HG02885 (cell line): Measurements from ENCODE around the gene ZP3.
"Not testable (repeated sequence)": the region's sequence is repeated elsewhere in the genome, so short reads cannot be mapped to it uniquely, and the experiment has no call there.

Experiments used
- ATAC-seq: cut with Tn5 transposase; IDR thresholded peaks from one replicate; pipeline ENCODE4 v1.9.1; 2021; ENCODE audit warnings: mild to moderate bottlenecking; ENCODE audit not compliant: unreplicated experiment, poor library complexity

The ZP3 gene

GRCh38 chr7:76439120-76439888 is 14.6 kb downstream of the ZP3 start:
- not testable (repeated sequence) for ATAC-seq

DNA sequence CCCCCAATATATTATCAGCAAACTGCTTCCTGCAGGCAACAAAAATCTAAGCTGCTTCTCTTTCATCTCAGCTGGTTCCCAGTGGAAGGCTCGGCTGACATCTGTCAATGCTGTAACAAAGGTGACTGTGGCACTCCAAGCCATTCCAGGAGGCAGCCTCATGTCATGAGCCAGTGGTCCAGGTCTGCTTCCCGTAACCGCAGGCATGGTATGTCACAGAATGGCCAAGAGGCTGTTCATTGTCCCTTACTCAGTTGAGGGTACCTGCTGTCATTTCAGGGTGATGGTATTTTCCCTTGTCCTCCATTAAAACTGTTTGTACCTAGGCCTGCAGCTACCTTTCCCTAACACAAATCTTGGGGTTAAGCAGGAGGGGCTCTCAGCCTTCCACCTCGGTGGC is 15.7 kb downstream of the ZP3 start:
- ATAC-seq, result not testable (repeated sequence)

- ATAC-seq, result peak; percentile 66
These were observed 17.0 kb downstream of the ZP3 start for GRCh38 chr7:76441792-76442191.

GRCh38 chr7:76442664-76443446 is 18.1 kb downstream of the ZP3 start:
- not testable (repeated sequence) for ATAC-seq

DNA sequence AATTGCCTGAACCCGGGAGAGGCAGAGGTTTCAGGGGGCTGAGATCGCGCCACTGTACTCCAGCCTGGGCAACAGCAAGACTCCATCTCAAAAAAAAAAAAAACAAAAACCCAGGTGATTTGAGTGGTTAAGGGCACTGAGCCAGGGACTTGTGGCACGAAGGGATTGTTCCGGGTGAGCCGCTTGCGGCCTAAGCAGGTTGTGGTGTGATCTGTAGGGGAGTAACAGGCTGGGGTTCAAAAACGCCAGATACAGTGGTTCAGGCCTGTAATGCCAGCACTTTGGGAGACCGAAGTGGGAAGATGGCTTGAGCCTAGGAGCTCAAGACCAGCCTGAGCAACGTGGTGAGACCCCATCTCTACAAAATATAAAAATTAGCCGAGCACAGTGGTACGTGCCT is 19.1 kb downstream of the ZP3 start:
- not testable (repeated sequence) for ATAC-seq

DNA sequence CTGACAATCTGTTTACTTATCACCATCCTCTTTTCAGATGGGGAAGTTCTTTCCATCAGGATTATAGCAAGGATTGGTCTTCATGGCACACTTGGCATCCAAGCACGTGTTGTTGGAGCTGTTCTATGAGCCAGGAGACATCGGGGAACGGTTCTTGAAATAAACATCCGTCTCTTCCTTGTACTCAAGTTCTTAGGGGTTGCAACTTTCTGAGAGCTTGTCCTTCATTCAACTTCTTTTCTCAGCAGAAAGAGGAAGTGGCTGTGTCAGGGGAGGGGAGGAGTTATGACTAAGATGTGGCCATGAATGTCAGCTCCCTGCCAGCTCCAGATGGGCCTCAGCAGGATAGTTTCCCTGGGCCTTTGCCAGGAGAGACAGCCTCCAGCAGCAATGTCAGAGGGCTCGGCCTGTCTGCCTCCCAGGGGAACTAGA is 20.8 kb downstream of the ZP3 start:
- ATAC-seq, result peak; percentile 89

DNA sequence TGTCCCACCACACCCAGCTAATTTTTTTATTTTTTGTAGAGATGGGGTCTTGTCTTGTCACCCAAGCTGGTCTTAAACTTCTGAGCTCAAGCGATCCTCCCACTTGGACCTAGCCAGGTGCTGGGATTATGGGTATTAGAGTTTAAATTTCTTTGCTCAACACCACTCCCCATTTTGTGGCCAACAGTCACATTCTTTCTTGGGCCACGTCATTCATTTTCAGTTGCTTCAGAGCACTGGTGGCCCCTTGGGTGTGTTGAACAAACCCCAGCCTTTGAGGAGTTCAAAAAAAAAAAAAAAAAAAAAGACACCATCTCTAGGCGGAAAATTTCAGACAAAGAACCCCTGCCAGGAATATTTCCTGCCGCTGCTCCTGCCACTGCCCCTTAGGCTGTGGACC is 32.3 kb downstream of the ZP3 start:
- ATAC-seq, result not testable (repeated sequence)

- ATAC-seq, result not testable (repeated sequence)
These were observed 33.8 kb downstream of the ZP3 start for GRCh38 chr7:76458504-76458903.

DNA sequence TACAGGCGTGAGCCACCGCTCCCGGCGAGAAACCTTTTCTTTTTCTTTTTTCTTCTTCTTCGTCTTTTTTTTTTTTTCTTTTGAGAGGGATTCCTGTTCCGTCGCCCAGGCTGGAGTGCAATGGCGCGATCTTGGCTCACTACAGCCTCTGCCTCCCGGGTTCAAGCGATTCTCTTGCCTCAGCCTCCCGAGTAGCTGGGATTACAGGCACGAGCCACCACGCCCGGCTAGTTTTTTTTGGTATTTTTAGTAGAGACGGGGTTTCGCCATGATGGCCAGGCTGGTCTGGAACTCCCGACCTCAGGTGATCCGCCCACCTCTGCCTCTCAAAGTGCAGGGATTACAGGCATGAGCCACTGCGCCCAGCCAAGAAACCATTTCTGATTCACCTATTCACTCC is 36.0 kb downstream of the ZP3 start:
- not testable (repeated sequence) for ATAC-seq

DNA sequence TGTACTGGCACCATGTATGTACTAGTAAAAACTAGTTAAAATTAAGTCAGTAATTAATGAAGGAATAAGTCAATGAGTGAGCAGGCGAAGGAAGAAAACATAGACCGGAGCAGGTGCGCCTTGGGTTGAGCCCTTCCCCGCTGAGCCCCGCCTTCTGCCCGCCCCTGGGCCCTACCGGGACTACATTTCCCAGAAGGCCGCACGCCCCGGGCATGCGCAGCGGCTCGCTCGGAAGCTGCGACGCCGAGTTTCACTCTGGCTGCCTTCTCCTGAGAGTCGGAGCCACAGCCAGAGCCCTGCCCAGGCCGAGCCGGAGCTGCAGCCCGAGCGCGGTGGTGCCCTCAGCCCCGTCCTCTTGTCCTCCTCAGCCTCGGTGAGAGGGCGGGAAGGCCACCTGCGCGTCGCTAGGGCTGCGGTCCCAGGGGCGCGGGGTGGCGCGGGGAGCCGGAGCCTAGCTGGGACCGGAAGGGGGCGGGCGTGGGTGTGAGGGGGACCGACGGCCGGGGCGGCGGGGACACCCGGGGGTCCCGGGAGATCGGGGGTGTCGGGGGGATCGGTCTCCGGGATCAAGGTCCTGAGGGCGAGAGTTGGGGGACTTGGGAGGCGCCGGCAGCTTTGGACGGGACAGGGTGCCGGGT is 36.8 kb downstream of the ZP3 start, which contains the start of gene DTX2:
Gene DTX2, plus strand, starts transcription at position 246 of the 638 bp plus-strand sequence. CDS start 18,801 bp downstream, outside the sequence.
- ATAC-seq, result peak; percentile 98

DNA sequence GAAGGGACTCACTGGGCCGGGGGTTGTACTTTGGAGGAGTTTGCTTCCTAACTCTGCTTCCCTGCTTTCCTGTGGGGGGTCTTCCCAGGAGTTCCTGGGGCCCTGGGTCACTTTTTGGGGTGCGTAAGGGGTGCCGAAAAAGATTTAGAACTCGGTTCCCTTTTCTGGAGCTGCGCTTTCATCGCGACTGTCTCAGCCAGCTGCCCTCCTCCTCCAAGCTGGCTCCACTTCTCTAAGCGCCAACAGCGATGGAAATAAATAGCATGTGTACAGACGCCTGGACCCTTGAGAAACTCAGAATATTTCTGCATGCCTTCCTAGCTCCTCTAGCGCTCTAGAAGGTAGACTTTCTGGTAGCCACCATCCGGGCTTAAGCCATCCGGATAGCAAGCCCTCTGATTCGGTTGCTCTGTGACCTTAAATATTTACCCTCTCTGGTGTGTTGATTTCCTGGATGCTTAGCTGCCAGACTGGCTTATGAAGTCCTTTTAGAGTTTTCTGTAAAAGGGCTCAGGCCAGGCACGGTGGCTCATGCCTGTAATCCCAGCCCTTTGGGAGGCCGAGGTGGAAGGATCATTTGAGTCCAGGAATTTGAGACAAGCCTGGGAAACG is 37.6 kb downstream of the ZP3 start:
- ATAC-seq, result not testable (repeated sequence)

- ATAC-seq, result not testable (repeated sequence)
These were observed 40.2 kb downstream of the ZP3 start for GRCh38 chr7:76464959-76465358.

DNA sequence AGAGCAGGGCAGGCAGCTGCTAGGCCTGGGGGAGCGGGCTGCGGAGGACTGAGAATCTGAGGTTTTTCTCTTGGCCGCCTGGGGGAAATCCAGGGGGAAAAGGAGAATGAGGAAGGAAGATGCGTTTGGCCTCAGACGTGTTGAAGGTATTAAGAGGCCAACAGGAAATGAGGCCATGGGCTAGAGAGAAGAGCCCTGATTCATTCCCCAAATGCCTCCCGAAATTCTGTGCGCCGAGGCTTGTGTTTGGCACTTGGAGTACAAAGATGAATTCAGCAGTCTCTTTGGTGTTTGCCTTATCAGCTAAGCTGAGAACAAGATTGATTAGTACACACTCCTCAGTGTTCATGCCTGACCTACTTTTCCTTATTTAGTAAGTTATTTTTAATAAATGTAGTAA is 41.2 kb downstream of the ZP3 start:
- not testable (repeated sequence) for ATAC-seq

- ATAC-seq, result not testable (repeated sequence)
These were observed 43.1 kb downstream of the ZP3 start for GRCh38 chr7:76467743-76468404.

- ATAC-seq, result not testable (repeated sequence)
These were observed 46.9 kb downstream of the ZP3 start for GRCh38 chr7:76471556-76472221.

DNA sequence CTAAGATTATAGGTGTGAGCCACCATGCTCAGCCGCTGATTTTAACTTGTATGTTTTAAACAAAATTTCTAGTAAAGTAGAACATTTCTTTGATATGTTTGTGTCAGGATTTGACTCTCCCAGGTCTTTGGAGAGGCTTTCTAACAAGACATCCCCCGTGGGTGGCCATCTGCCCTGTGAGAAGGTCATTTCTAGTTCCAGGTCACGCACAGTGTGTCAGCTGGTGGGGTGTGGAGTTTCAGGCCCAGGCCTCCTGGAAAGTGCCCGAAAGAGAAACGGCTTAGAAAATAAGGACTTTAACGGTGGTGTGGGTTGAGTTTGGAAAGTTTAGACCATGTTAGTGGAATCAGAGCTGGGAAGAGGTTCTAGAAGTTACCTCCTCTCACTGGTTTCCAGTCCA is 48.3 kb downstream of the ZP3 start:
- ATAC-seq, result not testable (repeated sequence)

DNA sequence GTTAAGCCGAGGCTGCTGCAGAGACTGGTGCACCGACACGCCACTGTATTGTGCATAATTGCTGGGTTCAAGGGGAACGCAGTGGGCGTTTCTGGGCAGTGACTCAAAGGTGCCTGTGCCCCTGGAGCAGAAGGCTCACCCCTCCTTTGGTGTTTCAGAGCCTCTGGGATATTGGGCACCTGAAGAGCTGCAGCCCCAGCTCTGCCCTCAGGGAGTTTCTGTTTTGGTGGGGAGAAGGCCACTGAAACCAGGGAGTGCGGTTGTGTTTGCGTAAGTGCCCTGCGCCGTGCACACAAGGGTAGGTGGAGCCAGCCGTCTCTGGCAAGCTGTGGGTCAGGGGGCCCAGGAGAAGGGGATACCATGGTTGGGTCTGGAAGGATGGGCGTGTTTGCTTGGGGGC is 51.5 kb downstream of the ZP3 start:
- not testable (repeated sequence) for ATAC-seq

DNA sequence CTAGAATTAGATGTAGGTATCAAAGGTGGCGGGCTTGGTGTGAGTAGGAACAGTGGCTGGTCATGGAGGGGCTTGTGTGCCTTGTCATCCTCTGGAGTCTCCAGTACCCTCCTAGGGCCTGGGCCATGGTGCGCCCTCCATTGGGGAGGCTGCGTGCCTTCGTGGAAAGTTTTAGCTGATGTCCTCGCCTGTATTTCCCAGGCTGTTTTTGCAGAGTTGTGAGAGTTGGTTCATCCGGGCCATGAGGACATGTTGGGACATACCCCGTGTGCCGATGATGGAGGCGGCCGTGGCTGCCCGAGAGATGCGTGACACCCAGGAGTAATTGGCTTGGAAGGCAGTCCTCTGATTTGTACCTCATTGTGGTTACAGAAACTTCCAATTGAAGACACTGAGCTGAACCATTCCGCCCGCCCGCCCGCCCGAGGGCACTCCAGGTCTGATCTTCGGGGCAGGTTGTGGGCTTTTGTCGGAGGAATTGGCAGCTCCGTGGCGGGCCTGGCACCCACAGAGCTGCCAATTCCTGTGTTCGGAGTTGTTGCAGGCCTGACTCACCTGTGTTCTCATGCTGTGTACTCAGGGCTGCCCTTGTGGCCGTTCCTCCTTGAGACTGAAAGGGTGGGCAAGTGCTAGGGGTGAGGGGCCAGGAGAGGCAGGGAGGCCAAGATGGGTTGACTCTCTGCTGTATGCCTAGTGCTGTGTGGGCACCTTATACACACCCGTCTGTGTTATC is 52.2 kb downstream of the ZP3 start:
- ATAC-seq, result not testable (repeated sequence)

- not testable (repeated sequence) for ATAC-seq
These were observed 54.9 kb downstream of the ZP3 start for GRCh38 chr7:76479628-76480027.
